Sigmoid colon (tissue), 7 donors: ENCODE data around the gene PTPN14. TPM values are rescaled to one million over a fixed set of nuclear protein-coding genes. Genes with fewer than 3 reads are reported as not detected.
"Not testable (repeated sequence)": the region's sequence is repeated elsewhere in the genome, so short reads cannot be mapped to it uniquely, and the experiment has no call there.

Source experiments
- DNase-seq: peaks from one replicate; pipeline ENCODE4 v3.0.0-alpha.2; 2019
- H3K27ac ChIP-seq, 4 donors: fragments of 200-600 bp; sonication (generic); one replicate each; pipeline ENCODE4 v1.5.1; 2016 to 2019; ENCODE audit warnings: mild to moderate bottlenecking in 1 of 4
- H3K27me3 ChIP-seq, 3 donors: fragments of 200-600 bp; sonication (generic); one replicate each; pipeline ENCODE4 v1.5.1; 2019; ENCODE audit warnings: mild to moderate bottlenecking in 1 of 3
- H3K36me3 ChIP-seq, 4 donors: fragments of 200-600 bp; sonication (generic); one replicate each; pipeline ENCODE4 v1.5.1; 2016 to 2019
- H3K4me1 ChIP-seq, 4 donors: fragments of 200-600 bp; sonication (generic); one replicate each; pipeline ENCODE4 v1.5.1; 2017 to 2019
- H3K4me3 ChIP-seq, 4 donors: fragments of 200-600 bp; sonication (generic); one replicate each; pipeline ENCODE4 v1.5.1; 2017 to 2019; ENCODE audit warnings: mild to moderate bottlenecking in 2 of 4, moderate library complexity in 1 of 4
- H3K9me3 ChIP-seq, 4 donors: fragments of 200-600 bp in 3 of 4; sonication (generic) in 3 of 4; one replicate each; pipeline versions ENCODE4 v1.5.1 to v1.6.1; 2013 to 2019
- CTCF ChIP-seq, 4 experiments: fragments of 450-650 bp in 3 of 4; fragments of 200-600 bp in 1 of 4; IDR thresholded peaks; one replicate each; pipeline ENCODE4 v1.5.1; 2016 to 2019; ENCODE audit warnings: antibody characterized with exemption in 4 of 4, mild to moderate bottlenecking in 3 of 4, moderate library complexity in 2 of 4
- EP300 ChIP-seq, 4 donors: sonication (generic); formaldehyde crosslinking; IDR thresholded peaks; one replicate each; pipeline ENCODE4 v1.6.1; 2017; ENCODE audit warnings: antibody characterized with exemption in 4 of 4
- POLR2A ChIP-seq, 2 donors: fragments of 450-650 bp; IDR thresholded peaks; one replicate each; pipeline ENCODE4 v1.6.1; 2016; ENCODE audit warnings: antibody characterized with exemption in 2 of 2, mild to moderate bottlenecking in 2 of 2, moderate library complexity in 2 of 2
- POLR2AphosphoS5 ChIP-seq, 4 donors: sonication (generic); formaldehyde crosslinking; IDR thresholded peaks; one replicate each; pipeline ENCODE4 v1.6.1; 2017; ENCODE audit warnings: antibody characterized with exemption in 4 of 4
- WGBS, 2 donors: extraction: QIAGEN DNeasy Blood & Tissue Kit; methylation state at CpG; one replicate each; pipeline ENCODE4 v1.1.7; 2013; 5-methylcytosine and 5-hydroxymethylcytosine counted together
- intact Hi-C: fragments of 100-400 bp; cut with DNase I; formaldehyde crosslinking; loops from one replicate; pipeline ENCODE4 v1.15.1; 2023
- polyA plus RNA-seq, 3 donors: library from polyadenylated mRNA; stranded (reverse); fragments of 200-250 nt; gene quantifications; one replicate each; pipeline ENCODE4 v1.2.3, GENCODE V29; 2013
- total RNA-seq, 4 donors: library from RNA; depleted of rRNA; stranded (reverse); fragments of >200 nt; gene quantifications; one replicate each; pipeline ENCODE4 v1.1.0, GENCODE V29; 2016
- donor health status: healthy with polysubstance abuse.
- donor health status: Bipolar disorder and iron deficiency.
- donor health status: healthy.

Gene PTPN14
- total and polyA plus RNA-seq, 7 donors: 0.46 to 35.5 (median 20.1) TPM

GRCh38 chr1:214583113-214583512, 31.7 kb upstream of the PTPN14 start:
- Histone ChIP-seq H3K4me3 (no peak overlapping the region), H3K27ac (peak overlapping the region in 1 of 4 donors; percentile 53), H3K4me1 (peaks cover 0 to 30% (median 14%) of the 10 kb centered on the region in 4 donors), H3K36me3 (no peaks in the 10 kb centered on the region), H3K9me3 (no peaks in the 10 kb centered on the region), H3K27me3 (no peaks in the 10 kb centered on the region)
- no peak for TF ChIP-seq CTCF (IDR thresholded peaks at IDR 0.05)
- TF ChIP-seq POLR2A (IDR thresholded peaks at IDR 0.05): no peak
- TF ChIP-seq POLR2AphosphoS5 (IDR thresholded peaks at IDR 0.05): no peak
- TF ChIP-seq EP300 (IDR thresholded peaks at IDR 0.05): no peak
- intact Hi-C loops: no loop called here
- WGBS, 2 donors: 69 to 82% methylated on average over 6 of the region's 6 CpGs
- DNase-seq: no peak

GRCh38 chr1:214582289-214582891, 31.0 kb upstream of the PTPN14 start:
- TF ChIP-seq CTCF (IDR thresholded peaks at IDR 0.05) (no peak), POLR2AphosphoS5 (IDR thresholded peaks at IDR 0.05) (no peak), POLR2A (IDR thresholded peaks at IDR 0.05) (no peak), EP300 (IDR thresholded peaks at IDR 0.05) (no peak)
- no peak for DNase-seq
- no peak overlapping the region for H3K4me3 ChIP-seq
- H3K27ac ChIP-seq: peak overlapping the region in 2 of 4 donors; percentile 26 to 53
- intact Hi-C loops: no loop called here
- H3K36me3 ChIP-seq: no peaks in the 10 kb centered on the region
- WGBS, 2 donors: 84 to 86% methylated on average over 7 of the region's 7 CpGs
- no peaks in the 10 kb centered on the region for H3K27me3 ChIP-seq
- H3K9me3 ChIP-seq: no peaks in the 10 kb centered on the region
- H3K4me1 ChIP-seq: peaks cover 0 to 30% (median 14%) of the 10 kb centered on the region in 4 donors

GRCh38 chr1:214581785-214582184, 30.4 kb upstream of the PTPN14 start:
- 46 to 51% methylated on average over 2 of the region's 2 CpGs for WGBS, 2 donors
- no peak for DNase-seq
- Histone ChIP-seq H3K27me3 (no peaks in the 10 kb centered on the region), H3K4me3 (no peak overlapping the region), H3K4me1 (peaks cover 0 to 30% (median 14%) of the 10 kb centered on the region in 4 donors), H3K9me3 (peaks cover 0 to 4% (median 0%) of the 10 kb centered on the region in 4 donors), H3K27ac (peak overlapping the region in 2 of 4 donors; percentile 26 to 53), H3K36me3 (no peaks in the 10 kb centered on the region)
- TF ChIP-seq POLR2A (IDR thresholded peaks at IDR 0.05) (no peak), POLR2AphosphoS5 (IDR thresholded peaks at IDR 0.05) (no peak), EP300 (IDR thresholded peaks at IDR 0.05) (no peak), CTCF (IDR thresholded peaks at IDR 0.05) (no peak)
- intact Hi-C loops: no loop called here

GRCh38 chr1:214579183-214579582, 27.8 kb upstream of the PTPN14 start:
- no peak for TF ChIP-seq CTCF (IDR thresholded peaks at IDR 0.05)
- TF ChIP-seq POLR2A (IDR thresholded peaks at IDR 0.05): no peak
- TF ChIP-seq EP300 (IDR thresholded peaks at IDR 0.05): no peak
- TF ChIP-seq POLR2AphosphoS5 (IDR thresholded peaks at IDR 0.05): no peak
- intact Hi-C loops: no loop called here
- Histone ChIP-seq H3K4me1 (peaks cover 0 to 22% (median 10%) of the 10 kb centered on the region in 4 donors), H3K9me3 (peaks cover 0 to 13% (median 8%) of the 10 kb centered on the region in 4 donors), H3K27me3 (no peaks in the 10 kb centered on the region), H3K4me3 (no peak overlapping the region), H3K36me3 (no peaks in the 10 kb centered on the region), H3K27ac (no peak overlapping the region)
- DNase-seq: no peak

GRCh38 chr1:214576120-214576519, 24.7 kb upstream of the PTPN14 start:
- H3K4me3 ChIP-seq, H3K36me3 ChIP-seq, H3K27me3 ChIP-seq, DNase-seq, intact Hi-C loops, H3K27ac ChIP-seq: not testable (repeated sequence)
- H3K9me3 ChIP-seq: peaks cover 0 to 13% (median 8%) of the 10 kb centered on the region in 4 donors
- 83 to 92% methylated on average over 3 of the region's 3 CpGs for WGBS, 2 donors
- peaks cover 0 to 15% (median 11%) of the 10 kb centered on the region in 4 donors for H3K4me1 ChIP-seq
